ENCODE results near the gene LRRC39.

Gene LRRC39

GRCh38 chr1:100147875-100148274 lies 30.2 kb downstream of the LRRC39 start:
- DNase-seq (ENCODE audit: low read depth in 2 of 2) = no peak

GRCh38 chr1:100146958-100147357 lies 31.1 kb downstream of the LRRC39 start:
- DNase-seq (ENCODE audit: low read depth in 2 of 2) = no peak

GRCh38 chr1:100145116-100145515 lies 32.9 kb downstream of the LRRC39 start:
- no peak for DNase-seq (ENCODE audit: low read depth in 2 of 2)

GRCh38 chr1:100142343-100142742 lies 35.7 kb downstream of the LRRC39 start:
- DNase-seq (ENCODE audit: low read depth in 2 of 2) = no peak

GRCh38 chr1:100141192-100141591 lies 36.9 kb downstream of the LRRC39 start:
- DNase-seq (ENCODE audit: low read depth in 2 of 2) = no peak

GRCh38 chr1:100137602-100138001 lies 40.5 kb downstream of the LRRC39 start:
- no peak for DNase-seq (ENCODE audit: low read depth in 2 of 2)

- DNase-seq (ENCODE audit: low read depth in 2 of 2) = no peak
Observed at GRCh38 chr1:100134872-100135271, 43.2 kb downstream of the LRRC39 start.

GRCh38 chr1:100132566-100133477 lies 45.2 kb downstream of the LRRC39 start, which contains the start of the genes SASS6 and TRMT13:
Gene SASS6, minus strand, starts transcription at chr1:100132930. Its CDS starts 116 bp downstream, at chr1:100132814.
Gene TRMT13, plus strand, starts transcription at chr1:100133163. Its CDS starts 6 bp downstream, at chr1:100133169.
- peak; percentile 97 to 98 for DNase-seq (ENCODE audit: low read depth in 2 of 2)

GRCh38 chr1:100131623-100132022 lies 46.4 kb downstream of the LRRC39 start:
- no peak for DNase-seq (ENCODE audit: low read depth in 2 of 2)

- DNase-seq (ENCODE audit: low read depth in 2 of 2) = no peak
Observed at GRCh38 chr1:100130552-100131077, 47.4 kb downstream of the LRRC39 start.

GRCh38 chr1:100127226-100127625 lies 50.8 kb downstream of the LRRC39 start:
- no peak for DNase-seq (ENCODE audit: low read depth in 2 of 2)

- peak in 1 of 2 experiments; percentile 11 for DNase-seq (ENCODE audit: low read depth in 2 of 2)
Observed at GRCh38 chr1:100122177-100122576, 55.9 kb downstream of the LRRC39 start.

GRCh38 chr1:100115524-100115923 lies 62.5 kb downstream of the LRRC39 start:
- DNase-seq (ENCODE audit: low read depth in 2 of 2) = no peak

- DNase-seq (ENCODE audit: low read depth in 2 of 2) = no peak
Observed at GRCh38 chr1:100109554-100110066, 68.4 kb downstream of the LRRC39 start.

GRCh38 chr1:100107696-100108095 lies 70.4 kb downstream of the LRRC39 start:
- no peak for DNase-seq (ENCODE audit: low read depth in 2 of 2)

- DNase-seq (ENCODE audit: low read depth in 2 of 2) = no peak
Observed at GRCh38 chr1:100101564-100101963, 76.5 kb downstream of the LRRC39 start.

GRCh38 chr1:100100202-100100601 lies 77.9 kb downstream of the LRRC39 start:
- peak; percentile 7 to 9 for DNase-seq (ENCODE audit: low read depth in 2 of 2)
